GM19240 (cell line): ENCODE measurements around the gene BLACAT1.
"Not testable (repeated sequence)": the region's sequence is repeated elsewhere in the genome, so short reads cannot be mapped to it uniquely, and the experiment has no call there.

Source experiments
- DNase-seq: peaks from one replicate; pipeline ENCODE4 v3.0.0; 2011; ENCODE audit warnings: low spot score; ENCODE audit not compliant: insufficient read length

The BLACAT1 gene

DNA sequence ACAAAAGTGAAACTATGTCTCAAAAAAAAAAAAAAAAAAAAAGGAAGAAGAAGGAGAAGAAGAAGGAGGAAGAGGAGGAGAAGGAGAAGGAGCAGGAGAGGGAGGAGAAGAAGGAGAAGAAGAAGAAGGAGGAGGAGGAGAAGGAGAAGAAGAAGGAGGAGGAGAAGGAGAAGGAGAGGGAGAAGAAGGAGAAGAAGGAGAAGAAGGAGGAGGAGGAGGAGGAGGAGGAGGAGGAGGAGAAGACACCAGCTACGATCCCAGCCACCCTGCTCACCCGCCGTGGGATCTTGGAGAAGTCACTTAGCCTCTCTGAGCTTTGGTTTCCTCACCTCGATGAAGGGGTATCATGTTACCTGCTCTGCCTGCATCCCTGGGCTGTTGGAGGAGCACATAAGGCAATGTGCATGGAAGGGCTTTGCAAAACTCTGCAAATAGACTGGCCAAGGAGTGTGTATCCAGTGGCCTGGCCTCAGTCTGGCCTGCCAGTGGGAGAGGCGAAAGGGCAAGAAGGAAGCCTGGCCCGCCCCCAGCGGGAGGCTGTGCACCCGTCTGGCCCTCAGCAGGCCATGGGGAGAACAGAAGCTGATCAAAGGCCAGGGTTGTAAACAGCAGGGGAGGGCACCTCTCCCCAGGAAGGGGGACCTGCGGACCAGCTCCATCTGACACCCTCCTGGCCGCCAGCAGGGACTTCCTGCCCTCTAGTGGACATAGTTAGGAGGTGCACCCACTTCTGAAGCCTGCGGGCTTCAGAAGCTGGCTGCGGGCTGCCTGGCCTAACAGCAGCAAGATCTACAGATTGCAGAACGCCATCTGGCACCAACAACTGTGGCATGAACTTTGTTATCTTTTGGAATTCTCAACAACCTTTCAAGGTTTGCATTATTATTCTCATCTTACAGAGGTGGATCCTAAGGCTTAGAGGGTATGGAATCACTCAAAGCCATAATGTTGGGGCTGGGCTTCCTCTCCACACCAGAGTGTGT is 29.4 kb upstream of the BLACAT1 start:
- DNase-seq = peak; percentile 93

DNA sequence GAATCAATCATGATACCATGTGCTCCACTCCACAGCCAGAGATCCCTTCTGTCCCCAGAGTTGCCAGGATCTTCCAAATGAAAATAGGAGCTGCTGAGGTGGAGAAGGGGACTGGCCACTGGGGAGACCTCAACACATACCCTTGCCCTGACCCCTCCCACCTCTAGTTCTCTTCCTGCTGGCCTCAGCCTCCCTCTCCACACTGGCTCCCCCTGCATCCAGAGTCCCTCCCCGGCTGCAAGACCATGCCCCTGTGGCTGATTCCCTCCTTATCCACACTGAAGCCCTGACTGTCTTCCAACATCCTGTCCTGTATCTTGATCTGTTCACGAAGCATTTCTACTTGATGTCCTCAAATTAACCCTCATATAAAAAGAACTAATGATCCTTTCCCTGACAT is 27.5 kb upstream of the BLACAT1 start:
- no peak for DNase-seq

DNA sequence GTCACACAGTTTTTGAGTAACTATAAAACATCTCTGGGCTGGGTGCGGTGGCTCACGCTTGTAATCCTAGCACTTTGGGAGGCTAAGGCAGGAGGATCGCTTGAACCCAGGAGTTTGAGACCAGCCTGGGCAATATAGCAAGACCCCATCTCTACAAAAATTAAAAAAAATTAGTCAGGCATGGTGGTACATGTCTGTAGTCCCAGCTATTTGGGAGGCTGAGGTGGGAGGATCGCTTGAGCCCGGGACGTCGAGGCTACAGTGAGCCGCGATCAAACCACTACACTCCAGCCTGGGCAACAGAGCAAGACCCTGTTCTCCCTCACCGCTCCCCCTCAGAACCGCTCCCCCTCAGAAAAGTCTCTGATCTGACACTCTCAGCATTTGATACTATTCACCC is 26.7 kb upstream of the BLACAT1 start:
- DNase-seq = not testable (repeated sequence)

DNA sequence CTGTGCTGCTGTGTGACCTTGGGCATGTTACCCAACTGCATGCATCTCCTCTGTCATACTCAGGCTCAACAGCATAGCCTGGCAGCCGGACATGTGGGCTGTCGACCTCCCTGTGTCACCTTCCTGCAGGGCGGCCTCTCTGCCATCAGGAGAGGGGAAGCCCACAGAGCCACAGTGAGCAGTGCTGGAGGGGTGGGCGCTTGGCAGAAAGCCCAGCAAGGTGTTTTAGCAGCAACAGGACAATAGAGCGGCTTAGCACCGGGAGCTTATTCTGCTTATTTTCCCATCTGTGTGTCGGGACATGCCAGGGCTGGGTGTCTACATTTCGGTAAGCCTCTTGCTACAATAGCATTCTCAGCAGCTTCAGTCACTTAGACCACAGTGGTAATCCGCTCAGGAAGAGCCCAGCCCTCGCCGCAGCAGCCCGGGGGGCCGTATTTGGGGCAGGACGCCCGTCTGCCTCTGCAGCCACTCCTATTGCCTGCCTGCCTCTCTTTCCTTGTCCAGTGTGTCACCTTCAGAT is 25.8 kb upstream of the BLACAT1 start:
- no peak for DNase-seq

DNA sequence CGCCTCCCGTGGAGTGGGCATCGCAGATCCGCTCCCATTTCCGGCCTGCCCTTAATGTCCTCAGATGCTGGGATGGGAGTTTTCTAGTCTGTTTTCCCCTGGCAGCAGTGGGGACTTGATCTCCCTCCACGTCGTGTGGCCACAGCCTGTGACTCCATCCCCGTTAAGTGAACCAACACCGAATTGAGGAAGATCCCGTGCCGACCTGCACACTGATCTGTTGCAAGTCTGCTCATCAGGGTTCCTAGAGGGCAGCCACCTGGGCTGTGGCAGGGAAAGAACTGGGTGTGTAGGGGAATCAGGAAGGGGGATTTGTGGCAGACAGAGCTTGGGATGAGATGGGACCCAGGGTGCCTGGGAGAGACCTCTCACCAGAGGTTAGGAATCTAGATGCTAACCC is 25.4 kb upstream of the BLACAT1 start:
- DNase-seq = no peak

DNA sequence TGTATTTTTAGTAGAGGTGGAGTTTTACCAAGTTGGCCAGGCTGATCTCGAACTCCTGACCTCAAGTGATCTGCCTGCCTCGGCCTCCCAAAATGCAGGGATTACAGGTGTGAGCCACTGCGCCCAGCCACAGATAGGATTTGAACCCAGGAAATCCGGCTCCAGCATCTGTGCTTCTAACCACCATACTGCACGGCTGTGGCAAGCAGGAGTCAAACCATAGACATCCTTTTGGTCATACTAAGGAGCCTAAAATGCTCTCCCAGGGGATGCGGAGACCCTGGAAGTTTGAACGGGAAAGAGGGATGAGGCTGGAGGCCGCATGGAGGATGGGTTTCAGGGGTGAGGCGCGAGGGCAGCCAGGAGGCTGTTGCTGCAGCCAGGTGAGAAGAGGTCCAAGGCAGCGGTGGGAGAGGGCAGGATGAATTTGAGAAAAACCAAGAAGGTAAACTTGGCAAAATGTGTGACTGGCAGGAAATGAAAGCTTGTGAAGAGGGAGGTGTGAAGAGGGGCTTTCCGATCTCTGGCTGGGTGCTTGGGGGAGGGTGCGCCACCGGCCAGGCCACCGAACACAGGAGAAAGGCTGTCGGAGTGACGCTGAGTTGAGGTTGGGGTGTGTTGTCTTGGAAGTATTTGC is 24.6 kb upstream of the BLACAT1 start:
- DNase-seq = no peak

DNA sequence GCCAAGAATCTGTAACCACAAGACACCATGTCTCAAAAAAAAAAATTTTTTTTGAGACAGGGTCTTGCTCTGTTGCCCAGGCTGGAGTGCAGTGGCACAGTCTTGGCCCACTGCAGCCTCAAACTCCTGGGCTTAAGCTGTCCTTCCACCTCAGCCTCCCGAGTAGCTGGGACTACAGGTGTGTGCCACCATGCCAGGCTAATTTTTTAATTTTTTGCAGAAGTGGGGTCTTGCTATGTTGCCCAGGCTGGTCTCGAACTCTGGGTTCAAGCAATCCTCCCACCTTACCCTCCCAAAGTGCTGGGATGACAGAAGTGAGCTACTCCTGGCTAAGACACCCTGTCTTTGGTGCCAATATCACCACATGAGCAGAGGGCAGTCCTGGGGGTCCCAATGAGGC is 23.1 kb upstream of the BLACAT1 start:
- DNase-seq = not testable (repeated sequence)

DNA sequence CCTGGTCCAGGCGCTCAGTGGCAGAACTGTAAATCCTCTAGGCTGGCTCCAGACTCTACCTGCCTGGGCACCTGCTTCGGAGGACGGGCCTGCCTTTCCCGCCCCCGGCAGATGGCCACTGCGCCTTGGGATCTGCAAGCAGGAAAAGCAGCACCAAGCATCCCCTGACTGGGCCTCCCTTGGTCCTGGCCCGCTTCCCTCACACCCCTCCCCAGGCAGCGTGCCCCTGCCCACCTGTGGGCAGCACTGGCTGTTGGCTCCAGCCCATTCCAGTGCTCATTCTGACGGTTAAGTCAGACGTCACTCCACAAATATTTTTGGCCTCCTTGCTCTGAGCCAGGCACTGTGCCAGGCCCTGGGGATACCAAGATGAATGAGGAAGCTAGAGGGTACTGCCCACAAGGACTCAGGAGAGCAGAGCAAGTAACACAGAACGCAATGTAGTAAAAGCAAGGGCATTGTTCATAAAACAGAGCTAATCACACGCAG is 22.0 kb upstream of the BLACAT1 start:
- DNase-seq = no peak

DNA sequence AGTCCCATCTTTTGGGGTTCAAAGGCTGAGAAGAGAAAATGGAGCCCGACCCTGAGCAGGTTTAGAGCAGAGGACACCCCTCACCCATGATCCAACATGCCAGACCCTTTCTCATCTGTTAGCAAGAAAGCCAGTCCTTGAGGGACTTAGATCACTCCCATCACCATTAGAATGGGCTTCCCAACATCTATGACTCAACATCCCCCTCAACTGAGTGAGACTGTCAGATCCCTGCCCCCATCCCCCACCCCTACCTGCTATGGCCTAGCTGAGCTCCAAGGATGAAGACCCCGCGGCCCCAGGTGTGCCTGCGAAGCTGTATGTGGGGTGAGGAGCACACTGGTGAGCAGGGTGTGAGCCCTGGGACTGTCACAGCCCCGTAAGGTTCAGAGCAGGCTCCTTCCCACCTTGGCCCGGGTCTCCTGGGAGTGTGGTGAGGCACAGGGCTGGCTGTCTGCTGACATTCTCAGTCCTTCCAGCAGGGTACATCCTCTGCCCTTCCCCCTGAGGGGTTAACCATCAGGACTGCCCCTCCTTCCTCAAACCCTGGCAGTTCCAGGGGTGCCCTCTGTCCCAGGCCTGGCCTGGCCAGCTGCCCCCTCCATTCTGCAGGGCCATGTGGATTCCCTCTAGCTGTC is 21.4 kb upstream of the BLACAT1 start:
- DNase-seq = no peak

DNA sequence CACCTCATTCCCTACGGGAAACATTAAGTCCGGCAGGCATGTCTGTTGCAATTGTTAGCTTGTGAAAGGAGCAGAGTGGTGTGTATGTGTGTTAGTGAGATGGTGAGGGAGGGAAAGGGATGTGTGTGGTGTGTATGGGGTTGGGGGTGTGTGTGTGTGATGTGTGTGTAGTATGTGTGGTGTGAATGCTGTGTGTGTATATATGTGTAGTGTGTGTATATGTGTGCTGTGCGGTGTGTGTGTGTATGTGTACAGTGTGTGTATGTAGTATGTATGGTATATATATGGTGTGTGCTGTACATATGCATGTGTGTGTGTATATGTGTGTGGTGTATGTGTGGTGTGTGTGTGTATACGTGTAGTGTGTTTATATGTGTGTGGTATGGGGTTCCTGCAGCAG is 20.8 kb upstream of the BLACAT1 start:
- DNase-seq = no peak

DNA sequence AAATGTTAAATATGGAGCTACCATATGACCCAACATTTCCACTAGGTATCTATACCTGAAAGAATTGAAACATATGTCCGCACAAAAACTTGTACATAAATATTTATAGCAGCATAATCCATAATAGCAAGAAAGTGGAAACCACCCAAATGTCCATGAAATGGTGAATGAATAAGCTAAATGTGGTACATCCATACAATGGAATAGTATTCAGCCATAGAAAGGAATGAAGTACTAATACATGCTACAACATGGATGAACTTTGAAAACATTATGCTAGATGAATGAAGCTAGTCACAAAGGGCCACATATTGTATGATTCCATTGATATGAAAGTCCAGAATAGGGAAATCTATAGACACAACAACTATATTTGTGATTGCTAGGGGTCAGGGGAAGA is 20.0 kb upstream of the BLACAT1 start:
- no peak for DNase-seq

DNA sequence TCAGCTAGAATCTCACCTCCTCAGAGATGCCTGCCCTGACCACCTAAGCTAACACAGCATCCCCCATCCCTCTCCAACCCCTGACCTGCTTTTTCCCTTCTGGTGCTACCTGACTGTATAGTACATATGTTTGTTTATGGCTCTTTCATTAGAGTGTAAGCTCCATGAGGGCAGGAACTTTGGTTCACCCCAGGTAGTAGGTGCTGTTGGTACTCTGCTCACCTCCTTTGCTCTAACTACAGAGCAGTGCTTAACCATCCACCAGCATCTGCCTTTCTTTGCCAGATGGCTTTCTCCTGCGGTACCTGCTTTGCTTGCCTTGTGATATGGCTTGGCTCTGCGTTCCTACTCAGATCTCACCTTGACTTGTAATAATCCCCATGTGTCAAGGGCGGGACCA is 18.7 kb upstream of the BLACAT1 start:
- no peak for DNase-seq

DNA sequence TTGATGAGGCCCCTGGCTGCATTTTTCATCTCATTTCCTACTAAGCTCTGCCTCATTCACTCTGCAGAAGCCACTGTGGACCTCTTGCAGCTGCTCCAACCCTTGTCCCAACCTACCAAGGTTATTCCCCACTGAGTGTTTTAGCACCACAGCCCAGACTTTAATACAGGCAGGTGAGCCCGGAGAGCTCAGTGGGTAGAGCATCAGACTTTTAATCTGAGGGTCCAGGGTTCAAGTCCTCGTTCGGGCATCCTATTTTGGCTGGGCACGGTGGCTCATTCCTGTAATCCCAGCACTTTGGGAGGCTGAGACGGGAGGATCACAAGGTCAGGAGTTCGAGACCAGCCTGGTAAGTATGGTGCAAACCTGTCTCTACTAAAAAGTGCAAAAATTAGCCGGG is 18.1 kb upstream of the BLACAT1 start:
- DNase-seq = no peak

DNA sequence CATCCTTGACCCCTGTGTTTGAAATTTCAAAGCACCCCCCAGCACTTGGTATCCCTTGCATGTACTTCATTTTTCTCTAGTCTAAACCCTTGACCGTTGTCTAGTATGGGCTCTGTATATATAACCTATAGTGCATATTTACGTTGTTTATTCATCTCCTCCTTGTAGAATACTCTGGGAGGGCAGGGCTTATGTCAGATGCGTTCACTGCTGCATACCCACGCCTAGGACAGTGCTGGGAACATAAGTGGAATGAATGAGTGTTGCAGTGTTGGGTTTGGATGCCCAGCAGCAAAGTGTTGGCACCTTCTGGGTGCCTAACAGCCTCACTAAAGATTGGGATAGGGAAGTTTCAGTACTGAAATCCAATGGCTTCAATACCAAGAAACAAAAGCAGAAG is 17.6 kb upstream of the BLACAT1 start:
- no peak for DNase-seq

DNA sequence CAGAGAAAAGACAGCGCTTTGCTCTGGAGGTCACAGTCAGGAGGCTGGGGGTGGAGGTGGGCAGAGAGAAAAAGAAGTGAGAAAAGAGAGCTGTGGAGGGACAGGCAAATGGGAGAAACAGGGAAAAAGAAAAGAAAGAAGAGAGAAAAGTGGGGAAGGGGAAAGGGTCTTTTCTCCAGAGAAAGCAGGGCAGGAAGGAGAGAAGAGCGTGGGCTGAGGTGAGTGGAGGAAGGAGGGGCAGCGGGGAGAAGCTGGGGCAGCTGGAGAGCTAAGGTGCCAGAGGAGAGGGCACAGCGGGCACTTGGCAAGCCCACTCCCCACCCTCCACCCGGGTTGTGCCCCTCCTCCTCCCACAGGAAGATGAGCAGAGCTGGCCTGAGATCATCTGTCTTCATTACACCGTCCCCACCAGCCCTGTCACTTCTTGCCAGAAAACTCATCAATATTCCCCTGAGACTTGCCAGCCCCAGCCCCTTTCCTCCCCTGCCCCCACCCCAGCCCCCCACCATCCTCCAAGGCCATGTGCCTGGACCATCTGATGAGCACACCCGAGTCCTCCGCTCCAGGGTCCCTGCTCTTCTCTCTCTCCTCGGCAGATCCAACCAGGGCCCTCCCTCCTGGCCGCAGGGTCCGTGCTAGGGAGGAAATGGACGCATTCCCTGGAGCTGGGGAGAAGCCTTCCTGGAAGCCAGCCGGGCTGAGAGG is 17.0 kb upstream of the BLACAT1 start:
- DNase-seq = no peak

DNA sequence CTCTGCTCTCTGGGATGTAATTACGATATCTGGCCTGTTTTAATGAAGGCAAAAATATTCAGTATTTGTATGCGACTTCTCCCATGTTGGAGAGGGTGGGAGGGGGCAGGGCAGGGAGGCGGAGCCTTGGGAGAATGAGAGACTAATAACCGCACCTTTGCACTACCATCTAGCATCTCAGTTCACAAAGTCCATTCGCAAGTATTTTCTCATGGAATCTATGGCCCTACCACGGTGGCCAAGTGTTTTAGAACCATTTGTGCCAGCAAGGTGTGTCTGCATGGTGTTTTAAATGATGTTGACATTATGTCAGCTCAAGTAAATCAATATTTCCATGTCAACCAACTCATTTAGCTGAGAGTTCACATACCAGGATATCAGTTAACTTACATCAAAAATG is 14.3 kb upstream of the BLACAT1 start:
- DNase-seq = no peak

DNA sequence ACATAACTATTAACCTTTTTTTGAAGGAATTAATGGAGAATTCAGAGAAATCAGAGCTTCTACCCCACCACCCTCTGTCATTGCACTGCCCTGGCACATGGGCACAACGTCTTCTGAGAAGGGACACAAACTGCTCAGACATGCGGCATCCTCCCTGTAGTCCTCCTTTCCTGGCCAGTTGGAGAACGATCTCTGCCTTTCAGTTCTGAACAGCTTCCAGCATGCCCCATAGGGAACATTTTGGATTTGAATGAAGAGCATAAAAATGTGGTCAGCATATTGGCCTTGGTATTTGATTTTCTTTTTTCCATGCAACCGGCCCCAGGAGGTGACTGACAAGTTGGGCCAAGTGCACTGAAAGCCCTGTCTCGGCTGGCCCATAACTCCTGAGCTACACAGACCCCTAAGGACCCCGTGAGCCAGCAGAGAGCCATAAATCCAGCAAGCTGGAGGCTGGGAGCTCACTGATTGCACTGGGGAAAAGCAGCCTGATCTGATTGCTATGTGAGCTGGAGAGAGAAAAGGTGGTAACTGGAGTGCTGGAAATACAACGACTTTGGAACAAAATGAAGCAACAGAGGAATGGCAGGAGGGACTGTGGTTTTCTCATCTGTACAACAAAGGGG is 10.9 kb upstream of the BLACAT1 start:
- DNase-seq = no peak

DNA sequence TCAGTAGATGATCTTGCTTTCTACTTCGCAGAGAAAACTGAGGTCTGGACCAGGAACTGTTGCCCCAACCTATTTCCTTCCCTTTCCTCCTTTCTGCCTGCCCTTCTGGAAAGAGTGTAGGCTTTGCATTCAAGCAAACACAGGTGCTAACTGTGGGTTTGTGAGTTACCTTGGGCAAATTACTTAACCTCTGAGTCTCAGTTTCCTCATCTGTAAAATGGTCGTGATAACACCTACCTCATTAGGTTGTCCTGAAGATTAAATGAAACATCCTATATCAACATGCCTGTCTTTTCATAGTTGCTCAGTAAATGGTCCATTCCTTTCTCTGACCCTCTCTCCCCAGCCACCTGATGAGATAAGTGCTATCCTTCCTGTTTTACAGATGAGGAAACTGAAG is 9.5 kb upstream of the BLACAT1 start:
- no peak for DNase-seq

DNA sequence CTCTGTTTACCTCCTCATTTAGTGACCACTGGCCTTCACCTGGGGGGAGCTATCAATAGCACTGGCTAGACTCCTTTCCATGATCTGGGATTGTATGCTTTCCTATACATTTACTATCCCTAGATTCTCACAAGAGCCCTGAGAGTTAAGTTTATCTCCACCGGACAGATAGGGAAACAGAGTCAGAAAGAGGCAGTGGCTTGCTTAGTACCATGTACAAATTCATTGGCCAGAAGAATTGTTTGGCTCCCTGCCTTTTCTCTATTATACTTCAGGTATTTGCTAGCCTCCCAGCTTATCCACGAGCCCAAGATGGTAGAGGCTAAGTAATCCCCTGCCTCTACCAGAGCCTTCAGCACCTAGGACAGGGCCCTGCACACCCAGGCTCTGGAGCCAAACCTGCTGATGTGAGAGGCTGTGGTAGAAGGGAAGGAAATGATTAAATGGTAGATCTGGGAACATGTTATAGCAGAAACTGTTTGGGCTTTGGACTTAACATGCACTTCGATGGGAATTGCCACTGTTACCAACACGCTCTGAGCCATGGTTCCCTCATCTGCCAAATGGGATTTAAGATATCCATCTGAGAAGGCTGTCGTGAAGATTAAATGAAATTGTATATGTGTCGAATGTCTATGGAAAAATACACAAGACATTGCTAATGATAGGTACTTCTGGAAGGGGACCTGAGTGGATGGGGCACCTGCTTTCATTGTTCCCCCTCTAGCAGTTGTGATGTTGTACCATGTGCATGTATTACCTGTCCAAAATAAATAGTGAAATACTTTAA is 3.1 kb upstream of the BLACAT1 start:
- DNase-seq = no peak
